Activated CD8-positive, alpha-beta T cell treated with anti-CD3 and anti-CD28 coated beads for 36 hours (primary cell): ENCODE data around the gene CBR1. TPM values are rescaled to one million over a fixed set of nuclear protein-coding genes. Genes with fewer than 3 reads are reported as not detected.
"Not testable (repeated sequence)": the region's sequence is repeated elsewhere in the genome, so short reads cannot be mapped to it uniquely, and the experiment has no call there.

Experiments used
- ATAC-seq: fragments of 200-7000 bp; cut with Tn5 transposase; one replicate; pipeline ENCODE4 v1.10.0; 2021; ENCODE audit warnings: mild to moderate bottlenecking, moderate library complexity
- CTCF ChIA-PET: fragments of 350-600 bp; sonication (Branson Sonifier 250); formaldehyde crosslinking; loops from one replicate; lab custom pipeline; 2021; ENCODE audit warnings: antibody characterized with exemption; lab: Charles Lee
- POLR2A ChIA-PET: fragments of 350-600 bp; sonication (Branson Sonifier 250); formaldehyde crosslinking; loops from one replicate; lab custom pipeline; 2021; ENCODE audit warnings: antibody characterized with exemption; lab: Charles Lee
- DNase-seq: peaks from one replicate; pipeline ENCODE4 v3.0.0-alpha.2; 2020
- H3K27ac Mint-ChIP-seq: one replicate; pipeline ENCODE4 v1.8.0; 2021; ENCODE audit warnings: mild to moderate bottlenecking, mixed read lengths
- H3K27me3 Mint-ChIP-seq: one replicate; pipeline ENCODE4 v1.8.0; 2021; ENCODE audit warnings: mixed read lengths
- H3K36me3 Mint-ChIP-seq: one replicate; pipeline ENCODE4 v1.8.0; 2021; ENCODE audit warnings: low read depth, mixed read lengths
- H3K4me1 Mint-ChIP-seq: one replicate; pipeline ENCODE4 v1.8.0; 2021; ENCODE audit warnings: low read depth, mixed read lengths
- H3K4me3 Mint-ChIP-seq: one replicate; pipeline ENCODE4 v1.8.0; 2021; ENCODE audit warnings: mild to moderate bottlenecking, moderate library complexity, mixed read lengths
- H3K9me3 Mint-ChIP-seq: one replicate; pipeline ENCODE4 v1.8.0; 2021; ENCODE audit warnings: mixed read lengths
- intact Hi-C: fragments of 100-400 bp; cut with micrococcal nuclease; formaldehyde crosslinking; loops from one replicate; pipeline ENCODE4 v1.10.0; 2022
- total RNA-seq, 2 experiments: library from RNA; stranded (reverse); gene quantifications; one replicate each; pipeline ENCODE4 v1.2.3, GENCODE V29; 2021
- TF ChIP-seq, protein P1 (sequence below): fragments of 200-600 bp; IDR thresholded peaks from one replicate; pipeline ENCODE4 v1.8.0; 2022; ENCODE audit warnings: antibody characterized with exemption, mild to moderate bottlenecking

CBR1 gene
- total RNA-seq, 2 experiments from 2014 or later: 37.1 to 43.2 TPM

DNA sequence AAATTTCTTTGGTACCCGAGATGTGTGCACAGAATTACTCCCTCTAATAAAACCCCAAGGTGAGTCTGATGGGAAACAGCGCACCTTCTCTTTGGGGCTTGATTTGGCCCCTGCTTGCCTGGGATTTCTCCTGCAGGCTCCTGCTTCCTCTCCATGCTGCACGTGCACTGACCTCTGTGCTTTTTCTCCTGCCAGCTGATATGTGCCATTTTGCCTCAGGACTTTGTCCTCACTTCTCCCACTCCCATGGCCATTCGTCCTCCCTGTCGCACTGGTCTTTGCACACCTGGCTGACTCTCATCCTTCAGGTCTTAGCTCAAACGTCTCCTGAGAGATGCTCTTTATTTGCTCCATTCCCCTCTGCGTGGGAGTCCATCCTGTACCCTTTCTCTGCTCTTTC, 1.2 kb downstream of the CBR1 start:
- DNase-seq: no peak
- H3K27ac Mint-ChIP-seq: peak overlapping the region; percentile 9
- peaks cover 44% of the 10 kb centered on the region for H3K36me3 Mint-ChIP-seq
- CTCF ChIA-PET: interaction anchor here (1.1 to 3.0 kb wide), 2 partner anchors 10 to 42 kb away, joined by 3 to 18 read pairs; no protein-coding TSS in a partner anchor
- peaks cover 50% of the 10 kb centered on the region for H3K4me1 Mint-ChIP-seq
- intact Hi-C loops: no loop called here
- peaks cover 11% of the 10 kb centered on the region for H3K9me3 Mint-ChIP-seq
- no peak for ATAC-seq
- H3K4me3 Mint-ChIP-seq: peak overlapping the region; percentile 84
- POLR2A ChIA-PET: interaction anchor here (1.2 to 2.8 kb wide), 2 partner anchors 11 to 12 kb away, joined by 4 to 14 read pairs; partner anchors contain the start of gene SETD4
- TF ChIP-seq, protein P1, sequence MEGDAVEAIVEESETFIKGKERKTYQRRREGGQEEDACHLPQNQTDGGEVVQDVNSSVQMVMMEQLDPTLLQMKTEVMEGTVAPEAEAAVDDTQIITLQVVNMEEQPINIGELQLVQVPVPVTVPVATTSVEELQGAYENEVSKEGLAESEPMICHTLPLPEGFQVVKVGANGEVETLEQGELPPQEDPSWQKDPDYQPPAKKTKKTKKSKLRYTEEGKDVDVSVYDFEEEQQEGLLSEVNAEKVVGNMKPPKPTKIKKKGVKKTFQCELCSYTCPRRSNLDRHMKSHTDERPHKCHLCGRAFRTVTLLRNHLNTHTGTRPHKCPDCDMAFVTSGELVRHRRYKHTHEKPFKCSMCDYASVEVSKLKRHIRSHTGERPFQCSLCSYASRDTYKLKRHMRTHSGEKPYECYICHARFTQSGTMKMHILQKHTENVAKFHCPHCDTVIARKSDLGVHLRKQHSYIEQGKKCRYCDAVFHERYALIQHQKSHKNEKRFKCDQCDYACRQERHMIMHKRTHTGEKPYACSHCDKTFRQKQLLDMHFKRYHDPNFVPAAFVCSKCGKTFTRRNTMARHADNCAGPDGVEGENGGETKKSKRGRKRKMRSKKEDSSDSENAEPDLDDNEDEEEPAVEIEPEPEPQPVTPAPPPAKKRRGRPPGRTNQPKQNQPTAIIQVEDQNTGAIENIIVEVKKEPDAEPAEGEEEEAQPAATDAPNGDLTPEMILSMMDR: no peak
- H3K27me3 Mint-ChIP-seq: no peaks in the 10 kb centered on the region

DNA sequence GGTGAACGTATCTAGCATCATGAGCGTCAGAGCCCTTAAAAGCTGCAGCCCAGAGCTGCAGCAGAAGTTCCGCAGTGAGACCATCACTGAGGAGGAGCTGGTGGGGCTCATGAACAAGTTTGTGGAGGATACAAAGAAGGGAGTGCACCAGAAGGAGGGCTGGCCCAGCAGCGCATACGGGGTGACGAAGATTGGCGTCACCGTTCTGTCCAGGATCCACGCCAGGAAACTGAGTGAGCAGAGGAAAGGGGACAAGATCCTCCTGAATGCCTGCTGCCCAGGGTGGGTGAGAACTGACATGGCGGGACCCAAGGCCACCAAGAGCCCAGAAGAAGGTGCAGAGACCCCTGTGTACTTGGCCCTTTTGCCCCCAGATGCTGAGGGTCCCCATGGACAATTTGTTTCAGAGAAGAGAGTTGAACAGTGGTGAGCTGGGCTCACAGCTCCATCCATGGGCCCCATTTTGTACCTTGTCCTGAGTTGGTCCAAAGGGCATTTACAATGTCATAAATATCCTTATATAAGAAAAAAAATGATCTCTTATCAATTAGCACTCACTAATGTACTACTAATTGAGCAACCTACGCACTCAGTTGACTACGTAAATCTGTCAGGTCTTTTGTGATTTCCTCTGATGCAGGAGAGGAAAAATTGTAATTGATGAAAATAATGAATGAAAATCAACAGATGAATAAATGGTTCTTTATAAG, 2.8 kb downstream of the CBR1 start:
- no peak overlapping the region for H3K27ac Mint-ChIP-seq
- TF ChIP-seq, protein P1: no peak
- POLR2A ChIA-PET: interaction anchor here (1.2 kb wide), 1 partner anchor 15 kb away, joined by 4 read pairs; no protein-coding TSS in a partner anchor
- ATAC-seq (no peak), DNase-seq (no peak)
- no peak overlapping the region for H3K4me3 Mint-ChIP-seq
- H3K9me3 Mint-ChIP-seq: peaks cover 11% of the 10 kb centered on the region
- CTCF ChIA-PET: interaction anchor here (0.9 to 3.7 kb wide), 5 partner anchors 11 to 53 kb away, joined by 3 to 12 read pairs (median 4); no protein-coding TSS in a partner anchor
- H3K4me1 Mint-ChIP-seq: peaks cover 54% of the 10 kb centered on the region
- no peaks in the 10 kb centered on the region for H3K27me3 Mint-ChIP-seq
- intact Hi-C loops: no loop called here
- H3K36me3 Mint-ChIP-seq: peaks cover 44% of the 10 kb centered on the region

DNA sequence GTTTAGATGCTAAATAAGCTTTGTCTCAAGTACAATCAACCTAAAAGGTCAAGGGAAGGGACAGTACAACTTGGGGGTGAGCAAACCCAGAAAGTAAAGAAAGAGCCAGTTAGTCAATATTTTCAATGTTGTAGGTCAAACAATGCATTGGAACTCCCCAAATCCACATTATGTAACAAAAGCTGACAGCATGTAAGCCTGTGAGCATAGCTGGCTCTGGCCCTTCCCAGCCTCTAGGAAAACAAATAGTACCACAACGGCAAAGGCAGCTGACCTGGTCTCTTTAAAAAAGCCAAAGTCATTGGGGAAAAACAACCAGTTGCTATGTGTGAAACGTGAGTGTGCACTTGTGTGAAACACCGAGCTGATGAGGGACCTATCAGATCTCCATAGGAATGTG, 3.4 kb downstream of the CBR1 start:
- H3K36me3 Mint-ChIP-seq: peaks cover 44% of the 10 kb centered on the region
- peaks cover 57% of the 10 kb centered on the region for H3K4me1 Mint-ChIP-seq
- H3K27me3 Mint-ChIP-seq: no peaks in the 10 kb centered on the region
- no peak overlapping the region for H3K27ac Mint-ChIP-seq
- ChIA-PET CTCF (interaction anchor here (1.0 to 3.7 kb wide), 3 partner anchors 39 to 52 kb away, joined by 3 to 12 read pairs (median 4); no protein-coding TSS in a partner anchor), POLR2A (interaction anchor here (1.2 kb wide), 1 partner anchor 15 kb away, joined by 4 read pairs; no protein-coding TSS in a partner anchor)
- no peak overlapping the region for H3K4me3 Mint-ChIP-seq
- intact Hi-C loops: no loop called here
- TF ChIP-seq, protein P1: no peak
- DNase-seq: no peak
- ATAC-seq: no peak
- peaks cover 11% of the 10 kb centered on the region for H3K9me3 Mint-ChIP-seq

DNA sequence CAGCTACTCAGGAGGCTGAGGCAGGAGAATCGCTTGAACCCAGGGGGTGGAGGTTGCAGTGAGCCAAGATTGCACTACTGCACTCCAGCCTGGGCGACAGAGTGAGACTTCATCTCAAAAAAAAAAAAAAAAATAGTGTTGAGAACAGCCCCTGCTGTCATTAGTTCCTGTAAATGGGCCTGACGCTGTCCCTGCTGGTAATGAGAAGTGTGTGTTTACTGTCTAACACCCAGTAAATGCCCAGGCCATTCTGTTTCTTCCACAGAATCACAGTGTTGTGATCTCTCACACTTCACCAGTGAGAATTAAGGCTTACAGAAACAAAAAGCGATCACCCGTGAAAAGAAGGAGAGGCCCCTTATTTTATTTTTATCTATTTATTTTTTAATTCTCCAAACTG, 4.1 kb downstream of the CBR1 start:
- Mint-ChIP-seq H3K36me3 (peaks cover 42% of the 10 kb centered on the region), H3K4me1 (peaks cover 59% of the 10 kb centered on the region)
- H3K27me3 Mint-ChIP-seq, DNase-seq, H3K4me3 Mint-ChIP-seq, intact Hi-C loops, H3K9me3 Mint-ChIP-seq, H3K27ac Mint-ChIP-seq, ATAC-seq: not testable (repeated sequence)
- CTCF ChIA-PET: interaction anchor here (1.0 to 3.7 kb wide), 2 partner anchors 39 to 52 kb away, joined by 4 to 12 read pairs; no protein-coding TSS in a partner anchor
- POLR2A ChIA-PET: interaction anchor here (0.6 kb wide), 1 partner anchor 48 kb away, joined by 4 read pairs; no protein-coding TSS in a partner anchor

DNA sequence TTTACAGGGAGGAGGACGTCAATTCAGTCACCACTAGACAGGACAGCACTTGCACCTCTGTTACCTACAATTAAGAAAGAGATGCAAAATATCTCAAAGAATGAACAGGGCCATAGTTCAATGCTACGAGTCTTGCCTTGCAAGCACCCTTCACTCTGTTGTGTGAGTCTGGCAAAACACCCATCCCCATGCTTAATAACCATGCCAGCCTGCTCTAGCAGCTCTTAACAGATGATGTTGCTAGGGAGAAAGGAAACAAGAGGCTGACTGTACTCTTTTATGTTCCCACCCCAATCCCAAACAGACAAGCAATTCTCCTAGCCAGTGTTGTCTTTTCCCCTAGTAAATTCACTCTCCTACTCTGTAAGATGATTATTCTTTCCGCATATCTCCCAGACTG, 5.3 kb downstream of the CBR1 start:
- ATAC-seq (no peak), DNase-seq (no peak)
- H3K27ac Mint-ChIP-seq: no peak overlapping the region
- no peak overlapping the region for H3K4me3 Mint-ChIP-seq
- CTCF ChIA-PET: interaction anchor here (3.7 kb wide), 1 partner anchor 37 kb away, joined by 12 read pairs; no protein-coding TSS in a partner anchor
- POLR2A ChIA-PET: no interaction called here
- H3K27me3 Mint-ChIP-seq: no peaks in the 10 kb centered on the region
- H3K36me3 Mint-ChIP-seq: peaks cover 32% of the 10 kb centered on the region
- intact Hi-C loops: no loop called here
- no peaks in the 10 kb centered on the region for H3K9me3 Mint-ChIP-seq
- H3K4me1 Mint-ChIP-seq: peaks cover 61% of the 10 kb centered on the region
- TF ChIP-seq, protein P1: no peak
